ENCODE data around the gene TAF12. TPM values are rescaled to one million over a fixed set of nuclear protein-coding genes. Genes with fewer than 3 reads are reported as not detected.
A peak's percentile ranks its signal among the peaks of the same experiment; 100 is the strongest.

The TAF12 gene
- total and polyA plus RNA-seq, 10 of the 15 experiments (the other 5 are each of a cell fraction or from before 2014, with no cell fraction given): 18.3 to 43.3 (median 28.6) TPM

- TF ChIP-seq BCL3 (IDR thresholded peaks at IDR 0.05; ENCODE audit: borderline replicate concordance, insufficient read depth, low read depth, low read length, poor library complexity, severe bottlenecking) (peak; percentile 54), POU2F2 (IDR thresholded peaks at IDR 0.05; ENCODE audit: borderline replicate concordance, low read depth, low read length) (peak; percentile 99), BRCA1 (IDR thresholded peaks at IDR 0.05; ENCODE audit: low read depth, low read length) (no peak), IRF3 (IDR thresholded peaks at IDR 0.05) (no peak), SP1 (IDR thresholded peaks at IDR 0.05; ENCODE audit: low read depth, low read length) (peak; percentile 75), CHD4 (IDR thresholded peaks at IDR 0.05) (no peak), MEF2A (IDR thresholded peaks at IDR 0.05; ENCODE audit: insufficient read depth, low read depth, low read length) (0 out of 2 replicates have a peak, but pooled peaks have one; percentile 58), NR2C1 (IDR thresholded peaks at IDR 0.05) (peak; percentile 43; the same call in 1 of the 2 replicates), FOXK2 (IDR thresholded peaks at IDR 0.05) (no peak), SMC3 (IDR thresholded peaks at IDR 0.05; ENCODE audit: borderline replicate concordance, low read length) (no peak), STAT3 (IDR thresholded peaks at IDR 0.05; ENCODE audit: low read depth, low read length) (no peak), MXI1 (IDR thresholded peaks at IDR 0.05; ENCODE audit: low read depth, low read length) (peak; percentile 77; the same call in 1 of the 2 replicates), YBX1 (IDR thresholded peaks at IDR 0.05) (no peak), SREBF2 (IDR thresholded peaks at IDR 0.05; ENCODE audit: low read length) (no peak), ATF7 (IDR thresholded peaks at IDR 0.05; ENCODE audit: low read depth) (0 out of 2 replicates have a peak, but pooled peaks have one; percentile 4), SRF (IDR thresholded peaks at IDR 0.05; ENCODE audit: low read depth in 2 of 2, low read length in 2 of 2) (no peak), SPI1 (IDR thresholded peaks at IDR 0.05; ENCODE audit: borderline replicate concordance, insufficient read depth, low read depth, low read length) (no peak), REST (IDR thresholded peaks at IDR 0.05; ENCODE audit: low read depth, low read length) (peak; percentile 59; the same call in 1 of the 2 replicates), EED (IDR thresholded peaks at IDR 0.05; ENCODE audit: low read depth) (peak; percentile 63; the same call in 1 of the 2 replicates), TCF12 (IDR thresholded peaks at IDR 0.05; ENCODE audit: low read depth, low read length) (peak; percentile 87; the same call in 1 of the 2 replicates), SKIL (IDR thresholded peaks at IDR 0.05; ENCODE audit: low read depth, poor library complexity, severe bottlenecking) (no peak)
Observed at GRCh38 chr1:28581531-28582247, 61.2 kb downstream of the TAF12 start (continued).

Data from GM12878 (cell line).